HCT116 (cell line): Measurements from ENCODE around the gene TIMP1. TPM values are rescaled to one million over a fixed set of nuclear protein-coding genes. Genes with fewer than 3 reads are reported as not detected.

Experiments
- ATAC-seq: fragments of 200-7000 bp; cut with Tn5 transposase; 2 replicates; pipeline ENCODE4 v1.9.1; 2020; ENCODE audit warnings: mild to moderate bottlenecking, moderate library complexity
- BruUV-seq: library from RNA; stranded (reverse); fragments of 400-500 nt; replicated peaks from 2 replicates; lab custom pipeline; 2021; lab: Mats Ljungman, UMichigan
- CTCF ChIA-PET: fragments of 300-600 bp; sonication (Branson Sonifier 250); formaldehyde crosslinking; loops from one replicate; lab custom pipeline; 2021; ENCODE audit warnings: antibody characterized with exemption; lab: Charles Lee
- POLR2A ChIA-PET: fragments of 300-600, 350-600 bp; sonication (Branson Sonifier 250); formaldehyde crosslinking; loops from one replicate; lab custom pipeline; 2021; ENCODE audit warnings: antibody characterized with exemption; lab: Charles Lee
- RAD21 ChIA-PET, 2 experiments: fragments of 300-600 bp; sonication (Branson Sonifier 250); formaldehyde crosslinking; loops; one replicate each; lab custom pipeline; 2023; ENCODE audit warnings: low total read pairs in 2 of 2; ENCODE audit not compliant: uncharacterized antibody in 2 of 2, unreplicated experiment in 2 of 2, low non-redundant PET in 1 of 2; lab: Charles Lee
- DNase-seq: peaks from one replicate; pipeline ENCODE4 v3.0.0-alpha.2; 2010; ENCODE audit warnings: low read depth, low spot score
- H2AFZ ChIP-seq: fragments of 200-600 bp; shearing (Covaris generic), sonication (generic); 2 replicates; pipeline ENCODE4 v1.6.1; 2017; ENCODE audit warnings: low read depth, mixed run types, mixed read lengths, antibody characterized with exemption, low read length; ENCODE audit not compliant: poor library complexity, severe bottlenecking
- H3K27ac ChIP-seq: 2 replicates; pipeline ENCODE4 v1.5.1; 2012; ENCODE audit warnings: low read depth, low read length
- H3K27me3 ChIP-seq: fragments of 200-600 bp; sonication (generic); 2 replicates; pipeline ENCODE4 v1.6.1; 2016; ENCODE audit warnings: mixed run types, low read length, mixed read lengths; ENCODE audit not compliant: insufficient read depth
- H3K36me3 ChIP-seq, 2 experiments: fragments of 200-500 bp in 1 of 2; fragments of 200-600 bp in 1 of 2; sonication (Bioruptor generic) in 1 of 2; sonication (generic) in 1 of 2; 2 replicates each; pipeline versions ENCODE4 v1.5.1 to v1.6.1; 2014 to 2016; ENCODE audit warnings: low read length in 2 of 2, inconsistent platforms in 1 of 2, mixed read lengths in 1 of 2, mixed run types in 1 of 2; ENCODE audit not compliant: insufficient read depth in 2 of 2, control insufficient read depth in 1 of 2
- H3K4me1 ChIP-seq, 2 experiments: fragments of 200-600 bp in 1 of 2; sonication (generic) in 1 of 2; 2 replicates each; pipeline versions ENCODE4 v1.5.1 to v1.6.1; 2012 to 2017; ENCODE audit warnings: low read length in 2 of 2, inconsistent platforms in 1 of 2, mild to moderate bottlenecking in 1 of 2, mixed read lengths in 1 of 2, mixed run types in 1 of 2, moderate library complexity in 1 of 2; ENCODE audit not compliant: insufficient read depth in 2 of 2, control insufficient read depth in 1 of 2
- H3K4me2 ChIP-seq: fragments of 200-600 bp; sonication (generic); 2 replicates; pipeline ENCODE4 v1.6.1; 2017; ENCODE audit warnings: mixed run types, low read length, mixed read lengths
- H3K4me3 ChIP-seq, 2 experiments: fragments of 200-600 bp in 1 of 2; sonication (generic) in 1 of 2; replicated peaks in 1 of 2; 2 replicates each; pipeline ENCODE4 v1.5.1; 2011 to 2016; ENCODE audit warnings: low read length in 2 of 2, control low read depth in 1 of 2, low read depth in 1 of 2, mild to moderate bottlenecking in 1 of 2, mixed read lengths in 1 of 2, mixed run types in 1 of 2
- H3K79me2 ChIP-seq: fragments of 200-600 bp; sonication (generic); 2 replicates; pipeline ENCODE4 v1.6.1; 2017; ENCODE audit warnings: mild to moderate bottlenecking, mixed run types, low read length, moderate library complexity, mixed read lengths; ENCODE audit not compliant: insufficient read depth
- H3K9ac ChIP-seq: fragments of 200-600 bp; sonication (generic); 2 replicates; pipeline ENCODE4 v1.6.1; 2016; ENCODE audit warnings: low read length, mixed read lengths
- H3K9me2 ChIP-seq: fragments of 200-600 bp; sonication (generic), shearing (Covaris generic); 2 replicates; pipeline ENCODE4 v1.6.1; 2017; ENCODE audit warnings: mixed run types, mild to moderate bottlenecking, moderate library complexity; ENCODE audit not compliant: insufficient read depth
- H3K9me3 ChIP-seq, 2 experiments: fragments of 200-500 bp in 1 of 2; fragments of 200-600 bp in 1 of 2; sonication (Bioruptor generic) in 1 of 2; sonication (generic) in 1 of 2; 2 replicates each; pipeline ENCODE4 v1.6.1; 2014 to 2017; ENCODE audit warnings: low read length in 2 of 2, mixed read lengths in 2 of 2, inconsistent platforms in 1 of 2, low read depth in 1 of 2, mild to moderate bottlenecking in 1 of 2, mixed run types in 1 of 2, moderate library complexity in 1 of 2; ENCODE audit not compliant: control insufficient read depth in 1 of 2, insufficient read depth in 1 of 2
- H4K20me1 ChIP-seq: fragments of 200-600 bp; sonication (generic), shearing (Covaris generic); 2 replicates; pipeline ENCODE4 v1.6.1; 2017; ENCODE audit warnings: mixed run types, mild to moderate bottlenecking, moderate library complexity; ENCODE audit not compliant: insufficient read depth
- CBX3 ChIP-seq: IDR thresholded peaks from 2 replicates; pipeline ENCODE4 v1.6.1; 2012; ENCODE audit warnings: low read depth
- ELF1 ChIP-seq: IDR thresholded peaks from 2 replicates; pipeline ENCODE4 v1.6.1; 2012; ENCODE audit warnings: low read depth, borderline replicate concordance
- EZH2 ChIP-seq: fragments of 200-600 bp; sonication (generic); IDR thresholded peaks from 2 replicates; pipeline ENCODE4 v1.6.1; 2017; ENCODE audit warnings: antibody characterized with exemption, mixed run types
- POLR2A ChIP-seq: IDR thresholded peaks from 2 replicates; pipeline ENCODE4 v1.7.0; 2011; ENCODE audit warnings: borderline replicate concordance; ENCODE audit not compliant: insufficient read depth, insufficient read length; ENCODE audit errors: extremely low read depth
- RAD21 ChIP-seq: IDR thresholded peaks from 2 replicates; pipeline ENCODE4 v1.6.1; 2012; ENCODE audit warnings: low read depth, mild to moderate bottlenecking
- SP1 ChIP-seq: IDR thresholded peaks from 2 replicates; pipeline ENCODE4 v1.6.1; 2012; ENCODE audit warnings: low read depth
- intact Hi-C: fragments of 100-400 bp; cut with micrococcal nuclease; formaldehyde crosslinking; loops from 2 replicates; pipeline ENCODE4 v1.10.0; 2022
- total RNA-seq: library from RNA; stranded (reverse); gene quantifications from one replicate; pipeline ENCODE4 v1.2.1, GENCODE V29; 2021; ENCODE audit not compliant: unreplicated experiment
- TF ChIP-seq, protein P1 (sequence below): IDR thresholded peaks from 2 replicates; pipeline ENCODE4 v1.6.1; 2012; ENCODE audit warnings: low read depth
- TF ChIP-seq, protein P2 (sequence below): IDR thresholded peaks from 2 replicates; pipeline ENCODE4 v1.6.1; 2011; ENCODE audit warnings: mild to moderate bottlenecking, low read length, moderate library complexity; ENCODE audit not compliant: insufficient replicate concordance; ENCODE audit errors: extremely low read depth

TIMP1 gene
- total RNA-seq, 1 experiment from 2014 or later = 225 TPM

DNA sequence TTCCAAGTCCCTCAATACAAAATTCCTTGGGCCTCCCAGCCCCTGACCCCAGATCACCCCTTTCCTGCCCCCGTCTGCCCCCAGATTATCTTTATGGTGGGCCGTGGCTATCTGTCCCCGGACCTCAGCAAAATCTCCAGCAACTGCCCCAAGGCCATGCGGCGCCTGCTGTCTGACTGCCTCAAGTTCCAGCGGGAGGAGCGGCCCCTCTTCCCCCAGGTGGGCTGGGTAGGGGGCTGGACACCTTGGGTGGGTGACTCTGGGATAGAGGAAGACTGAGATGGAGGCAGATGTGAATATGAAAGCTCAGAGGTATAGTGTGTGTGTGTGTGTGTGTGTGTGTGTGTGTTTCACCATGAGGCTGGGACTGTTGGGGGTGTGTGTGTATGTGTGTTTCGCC lies 11.4 kb upstream of the TIMP1 start (continued):
- TF ChIP-seq CBX3 = no peak

DNA sequence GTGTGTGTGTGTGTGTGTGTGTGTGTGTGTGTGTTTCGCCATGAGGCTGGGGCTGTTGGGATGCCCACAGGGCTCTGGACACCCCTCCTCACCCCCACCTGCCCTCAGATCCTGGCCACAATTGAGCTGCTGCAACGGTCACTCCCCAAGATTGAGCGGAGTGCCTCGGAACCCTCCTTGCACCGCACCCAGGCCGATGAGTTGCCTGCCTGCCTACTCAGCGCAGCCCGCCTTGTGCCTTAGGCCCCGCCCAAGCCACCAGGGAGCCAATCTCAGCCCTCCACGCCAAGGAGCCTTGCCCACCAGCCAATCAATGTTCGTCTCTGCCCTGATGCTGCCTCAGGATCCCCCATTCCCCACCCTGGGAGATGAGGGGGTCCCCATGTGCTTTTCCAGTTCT lies 11.0 kb upstream of the TIMP1 start:
- Histone ChIP-seq H3K27me3 (no peaks in the 10 kb centered on the region), H3K4me1 (peaks cover 0 to 12% of the 10 kb centered on the region in 2 experiments; a peak in 1 of 4 replicates), H3K4me3 (no peak overlapping the region), H2AFZ (no peak overlapping the region), H3K9me2 (no peaks in the 10 kb centered on the region), H3K27ac (no peak overlapping the region), H3K9me3 (no peaks in the 10 kb centered on the region), H3K9ac (no peak overlapping the region), H3K36me3 (peaks cover 0 to 2% of the 10 kb centered on the region in 2 experiments; a peak in 1 of 4 replicates), H3K4me2 (no peak overlapping the region), H3K79me2 (no peaks in the 10 kb centered on the region), H4K20me1 (no peaks in the 10 kb centered on the region)
- ChIA-PET POLR2A (no interaction called here), RAD21 (no interaction called here), CTCF (no interaction called here)
- TF ChIP-seq, protein P1, sequence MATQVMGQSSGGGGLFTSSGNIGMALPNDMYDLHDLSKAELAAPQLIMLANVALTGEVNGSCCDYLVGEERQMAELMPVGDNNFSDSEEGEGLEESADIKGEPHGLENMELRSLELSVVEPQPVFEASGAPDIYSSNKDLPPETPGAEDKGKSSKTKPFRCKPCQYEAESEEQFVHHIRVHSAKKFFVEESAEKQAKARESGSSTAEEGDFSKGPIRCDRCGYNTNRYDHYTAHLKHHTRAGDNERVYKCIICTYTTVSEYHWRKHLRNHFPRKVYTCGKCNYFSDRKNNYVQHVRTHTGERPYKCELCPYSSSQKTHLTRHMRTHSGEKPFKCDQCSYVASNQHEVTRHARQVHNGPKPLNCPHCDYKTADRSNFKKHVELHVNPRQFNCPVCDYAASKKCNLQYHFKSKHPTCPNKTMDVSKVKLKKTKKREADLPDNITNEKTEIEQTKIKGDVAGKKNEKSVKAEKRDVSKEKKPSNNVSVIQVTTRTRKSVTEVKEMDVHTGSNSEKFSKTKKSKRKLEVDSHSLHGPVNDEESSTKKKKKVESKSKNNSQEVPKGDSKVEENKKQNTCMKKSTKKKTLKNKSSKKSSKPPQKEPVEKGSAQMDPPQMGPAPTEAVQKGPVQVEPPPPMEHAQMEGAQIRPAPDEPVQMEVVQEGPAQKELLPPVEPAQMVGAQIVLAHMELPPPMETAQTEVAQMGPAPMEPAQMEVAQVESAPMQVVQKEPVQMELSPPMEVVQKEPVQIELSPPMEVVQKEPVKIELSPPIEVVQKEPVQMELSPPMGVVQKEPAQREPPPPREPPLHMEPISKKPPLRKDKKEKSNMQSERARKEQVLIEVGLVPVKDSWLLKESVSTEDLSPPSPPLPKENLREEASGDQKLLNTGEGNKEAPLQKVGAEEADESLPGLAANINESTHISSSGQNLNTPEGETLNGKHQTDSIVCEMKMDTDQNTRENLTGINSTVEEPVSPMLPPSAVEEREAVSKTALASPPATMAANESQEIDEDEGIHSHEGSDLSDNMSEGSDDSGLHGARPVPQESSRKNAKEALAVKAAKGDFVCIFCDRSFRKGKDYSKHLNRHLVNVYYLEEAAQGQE = no peak
- TF ChIP-seq SP1 (no peak), EZH2 (no peak), POLR2A (no peak), ELF1 (no peak), RAD21 (no peak)
- TF ChIP-seq, protein P2, sequence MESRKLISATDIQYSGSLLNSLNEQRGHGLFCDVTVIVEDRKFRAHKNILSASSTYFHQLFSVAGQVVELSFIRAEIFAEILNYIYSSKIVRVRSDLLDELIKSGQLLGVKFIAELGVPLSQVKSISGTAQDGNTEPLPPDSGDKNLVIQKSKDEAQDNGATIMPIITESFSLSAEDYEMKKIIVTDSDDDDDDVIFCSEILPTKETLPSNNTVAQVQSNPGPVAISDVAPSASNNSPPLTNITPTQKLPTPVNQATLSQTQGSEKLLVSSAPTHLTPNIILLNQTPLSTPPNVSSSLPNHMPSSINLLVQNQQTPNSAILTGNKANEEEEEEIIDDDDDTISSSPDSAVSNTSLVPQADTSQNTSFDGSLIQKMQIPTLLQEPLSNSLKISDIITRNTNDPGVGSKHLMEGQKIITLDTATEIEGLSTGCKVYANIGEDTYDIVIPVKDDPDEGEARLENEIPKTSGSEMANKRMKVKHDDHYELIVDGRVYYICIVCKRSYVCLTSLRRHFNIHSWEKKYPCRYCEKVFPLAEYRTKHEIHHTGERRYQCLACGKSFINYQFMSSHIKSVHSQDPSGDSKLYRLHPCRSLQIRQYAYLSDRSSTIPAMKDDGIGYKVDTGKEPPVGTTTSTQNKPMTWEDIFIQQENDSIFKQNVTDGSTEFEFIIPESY = no peak
- BruUV-seq = no TSS peak
- intact Hi-C loops = no loop called here
- ATAC-seq (no peak), DNase-seq (no peak)
